H54 (cell line): ENCODE results near the gene AMOTL2.

Experiments used
- DNase-seq: peaks from one replicate; pipeline ENCODE4 v3.0.0; 2011; ENCODE audit warnings: low spot score, mixed read lengths; ENCODE audit not compliant: insufficient read length
- FAIRE-seq: peaks from 3 replicates; lab custom pipeline; 2011; peaks lifted over from hg19 to GRCh38; lab: Jason Lieb, UNC
- POLR2A ChIP-seq: IDR thresholded peaks from 2 replicates; pipeline ENCODE4 v1.6.1; 2011; ENCODE audit warnings: low read depth, mild to moderate bottlenecking, low read length

AMOTL2 gene

DNA sequence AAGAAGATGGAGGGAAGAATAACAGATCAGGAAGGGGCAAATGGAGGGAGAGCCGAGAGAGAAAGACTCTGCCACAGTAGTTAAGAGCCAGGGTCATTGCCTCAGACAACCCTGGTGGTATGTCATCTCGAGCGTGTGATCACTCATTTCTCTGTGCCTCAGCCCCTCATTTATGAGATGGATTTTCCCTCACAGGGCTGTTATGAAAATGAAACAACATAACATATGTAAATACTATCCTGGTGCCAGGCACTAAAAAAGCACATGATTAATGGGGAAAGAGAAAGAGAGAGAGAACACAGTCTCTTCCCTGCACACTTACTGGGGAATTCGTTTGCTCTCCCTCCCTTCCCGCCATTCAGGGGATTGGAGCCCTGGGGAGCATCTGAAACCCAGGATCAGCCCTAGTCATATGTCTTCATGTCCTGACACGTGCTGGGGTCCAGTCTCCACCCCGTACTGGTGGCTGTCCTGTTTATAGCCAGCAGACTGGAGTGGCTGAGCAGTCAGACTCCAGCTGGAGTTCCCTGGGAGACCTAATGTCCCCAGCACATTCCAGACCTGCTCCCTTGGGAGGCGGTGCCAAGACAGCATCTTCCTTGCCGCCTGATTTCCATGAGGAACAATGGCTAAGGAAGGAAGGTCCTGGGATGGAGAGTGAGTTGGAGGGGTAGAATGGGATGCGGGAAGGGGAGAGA, 14.7 kb upstream of the AMOTL2 start:
- no peak for FAIRE-seq
- DNase-seq, result no peak
- no peak for TF ChIP-seq POLR2A

DNA sequence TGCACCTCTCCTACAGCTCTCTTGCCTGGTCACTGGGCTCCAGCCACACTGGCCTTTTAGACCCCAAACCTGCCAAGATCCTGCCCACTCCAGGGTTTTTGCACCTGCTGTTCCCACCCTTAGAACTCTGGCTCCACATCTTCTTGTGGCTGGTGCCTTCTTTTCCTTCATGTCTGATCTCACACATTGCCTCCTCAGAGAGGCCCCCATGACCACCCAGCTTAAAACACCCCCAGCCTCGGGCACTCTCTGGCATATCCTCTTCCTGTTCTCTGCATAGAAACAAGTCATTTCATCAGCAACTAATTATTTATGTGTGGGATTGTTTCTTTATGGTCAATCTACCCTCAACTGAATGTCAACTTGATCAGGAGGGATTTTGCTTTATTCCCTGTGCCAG, 14.0 kb upstream of the AMOTL2 start:
- DNase-seq, result no peak
- FAIRE-seq, result no peak
- TF ChIP-seq POLR2A, result no peak

DNA sequence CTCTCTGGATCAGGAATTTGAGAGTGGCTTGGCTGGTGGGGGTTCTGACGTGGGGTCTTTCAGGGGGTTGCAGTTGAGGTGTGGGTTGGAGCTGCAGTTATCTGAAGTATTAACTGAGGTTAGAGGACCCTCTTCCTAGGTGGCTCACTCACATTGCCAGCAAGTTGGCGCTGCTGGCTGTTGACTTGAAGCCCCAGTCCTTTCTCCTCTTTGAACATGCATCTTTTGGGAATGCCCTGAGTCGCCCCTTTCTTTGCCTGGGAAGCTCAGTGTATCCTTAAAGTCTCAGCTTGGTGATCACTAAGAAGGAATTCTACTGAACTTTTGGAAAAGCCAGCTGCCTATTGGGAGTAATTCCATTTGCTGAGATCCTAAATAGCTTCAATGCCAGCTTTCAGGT, 13.0 kb upstream of the AMOTL2 start:
- DNase-seq (no peak), FAIRE-seq (no peak)
- TF ChIP-seq POLR2A, result no peak

DNA sequence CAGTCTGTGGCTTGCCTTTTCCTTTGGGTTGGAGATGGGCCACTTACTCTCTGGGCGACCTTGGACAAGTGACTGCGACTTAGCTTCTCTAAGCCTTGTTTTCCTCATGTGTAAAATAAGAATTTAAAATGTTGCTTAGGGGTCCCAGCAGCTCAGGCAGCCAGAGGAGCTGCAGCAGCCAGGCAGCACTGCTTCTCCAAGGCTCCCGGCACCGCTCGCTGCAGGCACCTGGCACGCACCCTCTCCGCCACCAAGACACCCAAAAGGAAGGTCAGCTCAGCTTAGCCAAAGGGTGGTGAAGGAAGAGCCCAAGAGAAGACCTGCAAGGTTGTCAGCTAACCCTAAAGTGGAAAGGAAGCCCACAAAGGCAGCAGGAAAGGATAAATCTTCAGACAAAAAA, 10.7 kb upstream of the AMOTL2 start:
- no peak for TF ChIP-seq POLR2A
- FAIRE-seq (no peak), DNase-seq (no peak)

DNA sequence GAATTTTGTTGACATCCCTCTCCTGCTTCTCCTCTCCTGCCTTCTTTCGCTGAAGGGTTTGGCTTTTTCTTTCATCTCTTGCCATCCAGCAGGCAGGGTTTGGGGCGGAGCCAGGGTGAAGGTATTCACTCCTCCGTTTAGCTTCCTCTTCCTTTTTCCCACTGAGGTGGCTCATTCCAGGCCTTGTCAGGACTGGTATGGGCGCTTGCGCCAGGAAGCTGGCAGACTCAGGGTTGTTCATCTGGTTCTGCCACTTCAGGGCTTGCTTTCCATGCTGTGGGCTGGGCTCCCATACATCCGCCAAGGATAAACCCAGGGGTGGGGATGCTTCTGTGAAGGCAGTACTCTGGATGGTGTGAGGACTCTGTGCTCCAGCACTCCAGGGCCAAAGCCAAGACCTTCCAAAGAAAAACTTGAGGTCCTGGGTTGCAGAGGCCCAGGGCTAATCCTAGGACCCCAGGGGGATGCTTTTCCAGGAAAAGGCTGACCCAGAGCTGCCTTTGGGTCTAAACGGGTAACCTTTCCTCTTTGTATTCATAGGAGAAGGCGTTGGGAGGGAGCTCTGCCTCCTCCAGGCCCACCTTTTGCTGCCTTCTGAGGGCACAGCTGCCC, 7.7 kb upstream of the AMOTL2 start:
- DNase-seq (no peak), FAIRE-seq (no peak)
- no peak for TF ChIP-seq POLR2A

DNA sequence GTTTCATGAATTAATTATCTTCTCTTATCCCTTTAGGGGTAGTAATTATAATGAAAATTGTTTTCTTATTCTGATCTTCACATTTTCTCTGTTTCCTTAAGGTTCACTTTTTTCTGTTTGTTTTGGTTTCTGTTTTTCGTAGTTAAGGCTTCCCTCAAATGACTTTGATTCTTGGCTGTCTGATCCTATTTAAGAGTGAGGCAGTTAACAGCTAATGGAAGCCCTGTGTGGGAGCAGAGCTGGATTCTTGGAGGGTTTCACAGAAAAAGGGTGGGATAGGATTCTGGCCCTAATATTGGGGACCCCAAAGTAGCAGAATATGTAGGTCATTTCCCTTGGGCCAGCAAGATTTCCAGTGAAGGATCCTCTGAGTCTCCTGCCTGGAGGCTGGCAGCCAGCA, 6.8 kb upstream of the AMOTL2 start:
- no peak for DNase-seq
- TF ChIP-seq POLR2A, result no peak

DNA sequence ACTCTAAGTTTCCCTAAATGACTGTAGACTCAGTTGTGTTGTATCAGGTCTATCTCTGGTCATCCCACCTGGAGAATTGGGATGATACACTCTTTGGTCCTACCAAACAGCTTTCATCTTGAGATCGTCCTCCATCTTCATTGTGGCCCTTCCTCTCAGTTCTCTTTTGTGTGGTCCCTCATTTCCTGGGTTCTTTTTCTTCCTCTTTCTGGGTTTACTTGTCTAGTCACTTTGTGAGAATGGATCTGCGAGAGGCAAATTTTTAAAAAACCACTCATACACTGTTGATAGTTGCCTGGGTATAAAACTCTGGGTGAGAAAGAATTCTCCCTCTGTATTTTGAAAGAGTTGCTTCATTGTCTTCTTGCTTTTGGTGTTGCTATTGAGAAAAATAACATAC, 6.0 kb upstream of the AMOTL2 start:
- FAIRE-seq (no peak), DNase-seq (no peak)
- no peak for TF ChIP-seq POLR2A

More for the DNA sequence above, 6.8 kb upstream of the AMOTL2 start:
- FAIRE-seq, result no peak

DNA sequence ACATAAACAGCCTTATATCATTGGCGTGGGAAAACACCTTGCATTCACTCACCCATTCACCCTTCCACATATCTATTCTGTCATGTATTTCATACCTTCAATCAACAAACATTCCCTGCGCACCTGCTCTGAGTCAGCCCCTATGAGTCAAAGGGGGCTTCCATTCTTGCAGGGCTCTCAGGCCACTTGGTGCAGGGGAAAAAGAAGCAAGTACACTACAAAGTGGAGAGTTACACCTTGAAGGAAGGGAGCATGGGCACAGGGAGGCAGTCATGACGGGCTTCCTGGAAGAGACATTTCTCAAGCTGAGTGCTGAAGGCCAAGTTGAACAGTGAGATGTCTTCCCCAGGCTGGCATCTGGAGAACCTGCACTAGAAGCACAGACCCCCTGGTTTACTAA, 4.6 kb upstream of the AMOTL2 start:
- no peak for TF ChIP-seq POLR2A
- DNase-seq (no peak), FAIRE-seq (no peak)

DNA sequence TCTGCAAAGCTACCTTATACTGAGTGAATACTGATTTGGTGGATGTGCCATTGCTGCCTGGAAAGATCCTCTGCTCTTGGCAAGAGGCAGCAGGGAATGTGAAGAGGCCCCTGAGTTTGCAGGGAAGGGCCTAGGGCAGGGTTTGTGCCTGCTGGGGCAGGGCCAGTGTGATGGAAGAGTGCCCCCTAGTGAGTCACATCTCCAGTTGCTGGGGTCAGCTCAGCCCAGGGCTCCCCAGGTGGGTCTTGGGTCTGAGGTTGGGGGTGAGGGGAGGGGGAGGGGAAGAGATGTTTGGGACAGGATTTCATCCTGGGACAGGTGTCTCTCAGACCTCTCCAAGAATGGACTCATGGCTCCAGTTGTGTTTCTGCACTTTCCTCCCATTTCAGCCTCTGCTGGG, 4.1 kb upstream of the AMOTL2 start:
- DNase-seq, result no peak
- no peak for FAIRE-seq
- TF ChIP-seq POLR2A, result no peak

DNA sequence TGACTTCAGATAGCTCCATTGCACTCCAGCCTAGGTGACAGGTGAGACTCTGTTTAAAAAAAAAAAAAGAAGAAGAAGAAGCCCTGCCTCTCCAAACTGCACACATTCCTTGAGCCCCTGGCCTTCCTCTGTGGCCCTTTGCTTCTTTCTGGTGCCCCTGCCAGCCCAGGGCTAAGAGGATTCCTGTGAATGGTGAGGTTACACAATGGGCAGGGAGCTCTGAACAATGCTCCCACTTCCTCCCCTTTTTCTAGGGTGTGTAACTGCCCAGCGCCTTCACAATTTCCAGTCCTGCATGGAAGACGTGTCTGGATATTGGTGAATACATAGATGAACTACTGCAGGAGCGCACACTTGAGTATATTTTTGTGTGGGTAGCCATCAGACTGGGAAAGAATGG, 3.6 kb upstream of the AMOTL2 start:
- no peak for FAIRE-seq
- TF ChIP-seq POLR2A, result no peak
- DNase-seq, result no peak

DNA sequence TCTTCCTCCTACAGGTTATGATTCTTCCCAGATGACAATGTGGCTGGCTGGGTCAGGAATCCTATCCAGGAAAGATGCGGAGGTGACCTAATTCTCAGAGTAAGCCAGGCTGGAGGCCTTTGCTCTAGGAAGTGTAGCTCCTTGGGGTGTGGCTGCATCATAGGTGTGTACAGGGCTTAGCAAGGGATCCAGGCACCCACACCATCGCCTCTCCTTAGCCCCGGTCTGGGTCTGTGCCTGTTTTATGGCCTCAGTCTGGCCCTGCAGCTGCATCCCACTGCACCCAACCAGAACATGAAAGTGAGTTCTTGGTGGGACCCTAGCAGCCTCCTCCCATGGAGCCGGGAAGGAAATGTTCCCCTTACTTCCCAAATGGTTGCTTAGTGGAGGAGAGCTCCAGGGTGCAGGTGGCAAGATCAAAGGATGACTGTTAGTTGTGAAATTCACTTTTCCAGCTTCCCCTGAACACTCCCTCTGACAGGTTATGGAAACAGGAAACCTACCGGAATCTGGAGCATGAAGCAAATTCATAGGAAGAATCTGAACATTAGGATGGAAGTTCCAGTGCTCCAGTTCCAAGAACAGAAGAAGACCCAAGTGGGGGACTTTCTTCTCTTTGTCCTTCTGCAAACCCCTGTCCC, 2.7 kb upstream of the AMOTL2 start:
- no peak for TF ChIP-seq POLR2A
- no peak for FAIRE-seq
- DNase-seq, result no peak

DNA sequence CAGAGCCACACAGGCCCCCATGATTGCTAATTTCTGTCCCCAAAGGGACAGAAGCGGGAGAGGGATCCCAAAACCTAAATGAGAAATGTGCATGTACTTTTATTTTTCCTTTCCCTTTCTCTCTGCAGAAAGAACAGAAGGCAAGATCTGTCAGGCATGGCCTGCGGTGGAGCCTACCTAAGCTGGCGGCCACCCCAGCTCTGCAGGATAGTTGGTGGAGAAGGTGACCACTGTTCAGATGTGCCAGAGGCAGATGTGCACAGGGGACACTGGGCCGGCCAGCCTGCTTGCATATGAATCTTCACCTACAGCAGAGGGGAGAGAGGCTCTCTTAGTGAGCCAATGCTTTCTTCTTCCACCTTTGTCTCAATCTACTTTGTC, 2.1 kb upstream of the AMOTL2 start:
- DNase-seq (no peak), FAIRE-seq (no peak)
- no peak for TF ChIP-seq POLR2A

DNA sequence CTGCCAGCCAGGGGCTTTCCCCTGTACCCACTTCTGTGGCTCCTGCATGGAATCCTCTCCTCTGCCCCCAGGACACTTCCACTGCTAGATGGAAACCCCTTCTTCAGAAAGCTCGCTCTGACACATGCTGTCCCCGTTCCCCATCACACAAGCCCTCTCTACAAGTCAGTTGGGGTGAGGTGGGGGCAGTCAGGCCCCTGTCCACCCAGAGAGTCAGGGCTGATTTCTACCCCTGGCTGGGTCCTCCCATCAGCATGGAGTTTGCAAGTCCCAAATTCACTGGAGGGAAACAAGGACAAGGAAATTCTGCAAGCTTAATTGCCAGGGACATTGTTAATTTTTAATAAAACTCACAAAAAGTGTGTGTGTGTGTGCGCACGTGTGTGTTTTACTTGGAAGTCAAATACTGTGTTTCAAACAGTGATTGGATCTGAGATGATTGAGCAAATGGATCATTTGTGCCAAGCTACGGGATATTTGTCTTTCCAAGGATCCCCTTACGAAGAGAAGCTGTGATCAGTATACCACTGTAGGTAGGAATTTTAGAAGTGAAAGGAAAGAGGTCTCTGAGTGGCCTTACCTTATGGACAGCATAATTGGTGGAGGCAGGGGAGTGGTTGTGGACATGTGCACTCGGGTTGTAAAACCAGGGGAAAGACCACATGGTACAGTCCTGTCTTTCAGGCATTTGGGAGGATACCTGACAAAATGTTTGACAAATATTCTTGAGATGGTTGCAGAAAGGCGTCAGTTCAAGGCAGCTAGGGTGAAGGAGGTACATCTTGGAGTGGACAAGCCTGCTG, 1.5 kb upstream of the AMOTL2 start:
- no peak for TF ChIP-seq POLR2A
- DNase-seq, result no peak

More for the DNA sequence above, 1.5 kb upstream of the AMOTL2 start:
- no peak for FAIRE-seq
